Liver (tissue), 9 donors: ENCODE measurements around the gene GSC. TPM values are rescaled to one million over a fixed set of nuclear protein-coding genes. Genes with fewer than 3 reads are reported as not detected.

Experiments used
- DNase-seq: peaks from one replicate; pipeline ENCODE4 v3.0.0-alpha.2; 2017; ENCODE audit warnings: low spot score
- H3K27ac ChIP-seq, 2 donors: one replicate each; pipeline ENCODE4 v1.7.0; 2013; ENCODE audit warnings: inconsistent platforms in 2 of 2, low read length in 2 of 2, control low read depth in 1 of 2, low read depth in 1 of 2, mild to moderate bottlenecking in 1 of 2
- H3K27me3 ChIP-seq, 4 donors: one replicate each; pipeline versions ENCODE4 v1.6.1 to v1.7.0; 2013; ENCODE audit warnings: low read length in 3 of 4, inconsistent platforms in 1 of 4, mild to moderate bottlenecking in 1 of 4, moderate library complexity in 1 of 4; ENCODE audit not compliant: control insufficient read depth in 4 of 4, insufficient read depth in 4 of 4
- H3K36me3 ChIP-seq, 4 donors: one replicate each; pipeline versions ENCODE4 v1.6.1 to v1.7.0; 2013; ENCODE audit warnings: low read length in 3 of 4, mild to moderate bottlenecking in 3 of 4, low read depth in 1 of 4, moderate library complexity in 1 of 4; ENCODE audit not compliant: control insufficient read depth in 4 of 4, insufficient read depth in 3 of 4
- H3K4me1 ChIP-seq, 4 donors: one replicate each; pipeline versions ENCODE4 v1.6.1 to v1.7.0; 2013; ENCODE audit warnings: low read length in 3 of 4, mild to moderate bottlenecking in 3 of 4, moderate library complexity in 1 of 4; ENCODE audit not compliant: control insufficient read depth in 4 of 4, insufficient read depth in 4 of 4
- H3K4me3 ChIP-seq, 3 donors: one replicate each; pipeline versions ENCODE4 v1.6.1 to v1.7.0; 2013; ENCODE audit warnings: low read length in 3 of 3, control low read depth in 1 of 3, low read depth in 1 of 3, mild to moderate bottlenecking in 1 of 3
- H3K9ac ChIP-seq, 2 donors: one replicate each; pipeline ENCODE4 v1.7.0; 2013; ENCODE audit warnings: low read length in 2 of 2, mild to moderate bottlenecking in 2 of 2, moderate library complexity in 2 of 2, control low read depth in 1 of 2, low read depth in 1 of 2
- H3K9me3 ChIP-seq, 4 donors: one replicate each; pipeline versions ENCODE4 v1.6.1 to v1.7.0; 2013; ENCODE audit warnings: low read length in 3 of 4; ENCODE audit not compliant: control insufficient read depth in 4 of 4
- FOXA1 ChIP-seq: IDR thresholded peaks from 2 replicates; pipeline ENCODE4 v1.6.1; 2016; ENCODE audit warnings: antibody characterized with exemption
- FOXA2 ChIP-seq: IDR thresholded peaks from 2 replicates; pipeline ENCODE4 v1.6.1; 2016; ENCODE audit warnings: antibody characterized with exemption
- GABPA ChIP-seq, 2 donors: IDR thresholded peaks in 1 of 2; conservative IDR thresholded peaks in 1 of 2; 2 replicates each; pipeline ENCODE4 v1.6.1; 2016; ENCODE audit warnings: antibody characterized with exemption in 2 of 2, mild to moderate bottlenecking in 1 of 2, moderate library complexity in 1 of 2
- HNF4A ChIP-seq, 2 donors: conservative IDR thresholded peaks; 2 replicates each; pipeline ENCODE4 v1.6.1; 2016; ENCODE audit warnings: antibody characterized with exemption in 2 of 2, mild to moderate bottlenecking in 2 of 2
- HNF4G ChIP-seq: IDR thresholded peaks from 2 replicates; pipeline ENCODE4 v1.6.1; 2016; ENCODE audit warnings: antibody characterized with exemption
- JUND ChIP-seq, 2 donors: IDR thresholded peaks; 2 replicates each; pipeline ENCODE4 v1.6.1; 2016; ENCODE audit warnings: antibody characterized with exemption in 2 of 2
- NR2F2 ChIP-seq: IDR thresholded peaks from 2 replicates; pipeline ENCODE4 v1.6.1; 2016; ENCODE audit warnings: antibody characterized with exemption
- RAD21 ChIP-seq, 2 donors: IDR thresholded peaks; 2 replicates each; pipeline ENCODE4 v1.6.1; 2016; ENCODE audit warnings: antibody characterized with exemption in 2 of 2, mild to moderate bottlenecking in 2 of 2
- RXRA ChIP-seq, 2 donors: IDR thresholded peaks; 2 replicates each; pipeline ENCODE4 v1.6.1; 2017 to 2018; ENCODE audit warnings: antibody characterized with exemption in 2 of 2, mild to moderate bottlenecking in 1 of 2
- SP1 ChIP-seq: IDR thresholded peaks from 2 replicates; pipeline ENCODE4 v1.6.1; 2018; ENCODE audit warnings: antibody characterized with exemption, mild to moderate bottlenecking
- TAF1 ChIP-seq: conservative IDR thresholded peaks from 2 replicates; pipeline ENCODE4 v1.6.1; 2016; ENCODE audit warnings: antibody characterized with exemption, mild to moderate bottlenecking
- YY1 ChIP-seq: IDR thresholded peaks from 2 replicates; pipeline ENCODE4 v1.6.1; 2016; ENCODE audit warnings: antibody characterized with exemption, mild to moderate bottlenecking
- ZBTB33 ChIP-seq: IDR thresholded peaks from 2 replicates; pipeline ENCODE4 v1.6.1; 2016; ENCODE audit warnings: antibody characterized with exemption
- WGBS: extraction: QIAGEN DNeasy Blood & Tissue Kit; methylation state at CpG from one replicate; pipeline ENCODE4 v1.1.7; 2013; 5-methylcytosine and 5-hydroxymethylcytosine counted together
- polyA plus RNA-seq, 2 donors: library from polyadenylated mRNA; stranded (reverse) in 1 of 2; unstranded in 1 of 2; fragments of 200-250 nt in 1 of 2; fragments of >200 nt in 1 of 2; fragmentation: Nextera tagmentation in 1 of 2; extraction: Ambion mirVana in 1 of 2; gene quantifications; one replicate each; pipeline versions ENCODE4 v1.2.1 to v1.2.3, GENCODE V29; 2013 to 2015
- total RNA-seq, 2 donors: library from RNA; depleted of rRNA; stranded (reverse); fragments of >200 nt; gene quantifications; one replicate each; pipeline ENCODE4 v1.2.3, GENCODE V29; 2014
- TF ChIP-seq, protein P1 (sequence below): IDR thresholded peaks from 2 replicates; pipeline ENCODE4 v1.6.1; 2016; ENCODE audit warnings: antibody characterized with exemption
- TF ChIP-seq, protein P2 (sequence below): IDR thresholded peaks from 2 replicates; pipeline ENCODE4 v1.6.1; 2016; ENCODE audit warnings: antibody characterized with exemption, mild to moderate bottlenecking
- TF ChIP-seq, protein P3 (sequence below): fragments of 150-350 bp; IDR thresholded peaks from 2 replicates; pipeline ENCODE4 v1.5.1; 2017; ENCODE audit warnings: improper control_type of control experiment, low read depth, low read length; ENCODE audit not compliant: missing input control
- TF ChIP-seq, protein P4 (sequence below): IDR thresholded peaks from 2 replicates; pipeline ENCODE4 v1.6.1; 2016; ENCODE audit warnings: antibody characterized with exemption
- donor health status: healthy.
- donor health status: healthy.
- donor health status: healthy.
- donor health status: healthy.
- donor health status: healthy.

Gene GSC
- total and polyA plus RNA-seq, 4 donors, result not detected

DNA sequence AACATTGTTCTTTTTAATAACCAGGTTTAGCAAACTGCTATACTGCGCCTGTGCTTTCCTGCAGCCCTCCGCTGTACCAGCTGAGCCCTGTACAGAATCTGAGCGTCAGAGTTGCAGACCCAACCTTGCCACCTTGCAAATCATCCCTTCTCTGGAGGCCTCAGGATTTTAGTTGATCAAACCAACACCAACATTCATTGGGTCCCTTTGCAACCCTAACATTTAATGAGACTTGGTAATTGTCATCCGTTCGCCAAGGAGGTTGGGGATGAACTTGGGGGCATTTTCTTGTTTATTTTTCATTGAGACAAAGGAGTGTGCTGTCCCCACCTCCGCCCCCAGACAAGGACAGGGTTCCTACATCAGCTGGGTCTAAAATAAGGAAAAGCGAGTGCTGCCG is 2.6 kb upstream of the GSC start:
- TF ChIP-seq, protein P1, sequence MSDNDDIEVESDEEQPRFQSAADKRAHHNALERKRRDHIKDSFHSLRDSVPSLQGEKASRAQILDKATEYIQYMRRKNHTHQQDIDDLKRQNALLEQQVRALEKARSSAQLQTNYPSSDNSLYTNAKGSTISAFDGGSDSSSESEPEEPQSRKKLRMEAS, result no peak
- TF ChIP-seq YY1 (no peak), JUND (IDR thresholded peaks at IDR 0.05) (no peak), FOXA1 (no peak), RXRA (IDR thresholded peaks at IDR 0.05) (no peak), TAF1 (no peak), SP1 (no peak), GABPA (IDR thresholded peaks at IDR 0.05 in 1 of 2, conservative IDR thresholded peaks at IDR 0.05 in 1 of 2) (no peak), FOXA2 (no peak), HNF4G (no peak), NR2F2 (no peak), RAD21 (IDR thresholded peaks at IDR 0.05) (no peak), ZBTB33 (no peak)
- TF ChIP-seq, protein P2, sequence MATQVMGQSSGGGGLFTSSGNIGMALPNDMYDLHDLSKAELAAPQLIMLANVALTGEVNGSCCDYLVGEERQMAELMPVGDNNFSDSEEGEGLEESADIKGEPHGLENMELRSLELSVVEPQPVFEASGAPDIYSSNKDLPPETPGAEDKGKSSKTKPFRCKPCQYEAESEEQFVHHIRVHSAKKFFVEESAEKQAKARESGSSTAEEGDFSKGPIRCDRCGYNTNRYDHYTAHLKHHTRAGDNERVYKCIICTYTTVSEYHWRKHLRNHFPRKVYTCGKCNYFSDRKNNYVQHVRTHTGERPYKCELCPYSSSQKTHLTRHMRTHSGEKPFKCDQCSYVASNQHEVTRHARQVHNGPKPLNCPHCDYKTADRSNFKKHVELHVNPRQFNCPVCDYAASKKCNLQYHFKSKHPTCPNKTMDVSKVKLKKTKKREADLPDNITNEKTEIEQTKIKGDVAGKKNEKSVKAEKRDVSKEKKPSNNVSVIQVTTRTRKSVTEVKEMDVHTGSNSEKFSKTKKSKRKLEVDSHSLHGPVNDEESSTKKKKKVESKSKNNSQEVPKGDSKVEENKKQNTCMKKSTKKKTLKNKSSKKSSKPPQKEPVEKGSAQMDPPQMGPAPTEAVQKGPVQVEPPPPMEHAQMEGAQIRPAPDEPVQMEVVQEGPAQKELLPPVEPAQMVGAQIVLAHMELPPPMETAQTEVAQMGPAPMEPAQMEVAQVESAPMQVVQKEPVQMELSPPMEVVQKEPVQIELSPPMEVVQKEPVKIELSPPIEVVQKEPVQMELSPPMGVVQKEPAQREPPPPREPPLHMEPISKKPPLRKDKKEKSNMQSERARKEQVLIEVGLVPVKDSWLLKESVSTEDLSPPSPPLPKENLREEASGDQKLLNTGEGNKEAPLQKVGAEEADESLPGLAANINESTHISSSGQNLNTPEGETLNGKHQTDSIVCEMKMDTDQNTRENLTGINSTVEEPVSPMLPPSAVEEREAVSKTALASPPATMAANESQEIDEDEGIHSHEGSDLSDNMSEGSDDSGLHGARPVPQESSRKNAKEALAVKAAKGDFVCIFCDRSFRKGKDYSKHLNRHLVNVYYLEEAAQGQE, result no peak
- TF ChIP-seq, protein P3, sequence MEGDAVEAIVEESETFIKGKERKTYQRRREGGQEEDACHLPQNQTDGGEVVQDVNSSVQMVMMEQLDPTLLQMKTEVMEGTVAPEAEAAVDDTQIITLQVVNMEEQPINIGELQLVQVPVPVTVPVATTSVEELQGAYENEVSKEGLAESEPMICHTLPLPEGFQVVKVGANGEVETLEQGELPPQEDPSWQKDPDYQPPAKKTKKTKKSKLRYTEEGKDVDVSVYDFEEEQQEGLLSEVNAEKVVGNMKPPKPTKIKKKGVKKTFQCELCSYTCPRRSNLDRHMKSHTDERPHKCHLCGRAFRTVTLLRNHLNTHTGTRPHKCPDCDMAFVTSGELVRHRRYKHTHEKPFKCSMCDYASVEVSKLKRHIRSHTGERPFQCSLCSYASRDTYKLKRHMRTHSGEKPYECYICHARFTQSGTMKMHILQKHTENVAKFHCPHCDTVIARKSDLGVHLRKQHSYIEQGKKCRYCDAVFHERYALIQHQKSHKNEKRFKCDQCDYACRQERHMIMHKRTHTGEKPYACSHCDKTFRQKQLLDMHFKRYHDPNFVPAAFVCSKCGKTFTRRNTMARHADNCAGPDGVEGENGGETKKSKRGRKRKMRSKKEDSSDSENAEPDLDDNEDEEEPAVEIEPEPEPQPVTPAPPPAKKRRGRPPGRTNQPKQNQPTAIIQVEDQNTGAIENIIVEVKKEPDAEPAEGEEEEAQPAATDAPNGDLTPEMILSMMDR, result no peak
- TF ChIP-seq, protein P4, sequence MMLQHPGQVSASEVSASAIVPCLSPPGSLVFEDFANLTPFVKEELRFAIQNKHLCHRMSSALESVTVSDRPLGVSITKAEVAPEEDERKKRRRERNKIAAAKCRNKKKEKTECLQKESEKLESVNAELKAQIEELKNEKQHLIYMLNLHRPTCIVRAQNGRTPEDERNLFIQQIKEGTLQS, result no peak
- DNase-seq, result no peak
- WGBS, result 14% methylated on average over 8 of the region's 8 CpGs
- peaks cover 15 to 19% (median 18%) of the 10 kb centered on the region in 4 donors for H3K4me1 ChIP-seq
- H3K4me3 ChIP-seq, result no peak overlapping the region
- H3K9ac ChIP-seq, result no peak overlapping the region
- peaks cover 0 to 9% (median 0%) of the 10 kb centered on the region in 4 donors for H3K9me3 ChIP-seq
- H3K36me3 ChIP-seq, result no peaks in the 10 kb centered on the region
- H3K27ac ChIP-seq, result no peak overlapping the region
- H3K27me3 ChIP-seq, result peaks cover 3 to 31% (median 23%) of the 10 kb centered on the region in 4 donors

DNA sequence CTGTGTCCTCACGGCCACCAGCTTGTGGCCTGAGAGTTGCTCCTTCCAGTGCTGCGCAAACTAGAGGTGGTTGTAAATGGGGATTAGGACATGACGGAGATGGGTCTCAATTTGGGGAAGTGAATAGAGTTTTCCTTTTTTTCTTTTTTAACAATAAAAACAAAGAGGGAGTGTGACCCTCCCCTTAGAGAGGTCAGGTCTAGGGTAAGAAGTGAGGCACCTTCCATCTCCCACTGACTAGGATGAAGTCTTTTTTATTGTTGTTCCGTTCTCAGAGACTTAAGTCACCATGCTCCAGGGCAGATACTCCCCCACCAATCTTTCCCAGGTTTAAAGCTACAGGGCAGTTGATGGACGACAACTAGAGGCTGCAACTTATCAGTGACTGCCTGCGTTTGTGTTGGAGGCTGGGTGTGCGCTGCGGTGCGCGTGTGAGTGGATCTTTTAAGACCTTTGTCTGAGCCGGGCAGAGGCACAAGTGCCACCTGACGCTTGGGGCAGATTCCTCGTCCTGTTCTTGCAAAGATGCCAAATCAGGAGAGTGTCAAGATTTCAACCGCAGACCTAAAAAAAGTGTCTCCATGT is 2.1 kb upstream of the GSC start:
- Histone ChIP-seq H3K9me3 (peaks cover 0 to 9% (median 0%) of the 10 kb centered on the region in 4 donors), H3K36me3 (no peaks in the 10 kb centered on the region), H3K27ac (no peak overlapping the region), H3K4me1 (peaks cover 15 to 19% (median 18%) of the 10 kb centered on the region in 4 donors), H3K4me3 (no peak overlapping the region), H3K9ac (no peak overlapping the region), H3K27me3 (peaks cover 3 to 31% (median 27%) of the 10 kb centered on the region in 4 donors)
- no peak for DNase-seq
- 14% methylated on average over 14 of the region's 14 CpGs for WGBS
- no peak for TF ChIP-seq FOXA1
- TF ChIP-seq, protein P4, result no peak
- no peak for TF ChIP-seq TAF1
- TF ChIP-seq FOXA2, result no peak
- TF ChIP-seq HNF4A (conservative IDR thresholded peaks at IDR 0.05), result no peak
- TF ChIP-seq GABPA (IDR thresholded peaks at IDR 0.05 in 1 of 2, conservative IDR thresholded peaks at IDR 0.05 in 1 of 2), result no peak
- no peak for TF ChIP-seq RAD21 (IDR thresholded peaks at IDR 0.05)
- TF ChIP-seq HNF4G, result no peak
- TF ChIP-seq YY1, result no peak
- no peak for TF ChIP-seq NR2F2
- TF ChIP-seq, protein P1, result no peak
- TF ChIP-seq, protein P2, result no peak
